ENCODE data around the gene CPAMD8. TPM values are rescaled to one million over a fixed set of nuclear protein-coding genes. Genes with fewer than 3 reads are reported as not detected.

CPAMD8 gene
- total RNA-seq, 1 experiment from 2014 or later: 0.20 TPM

GRCh38 chr19:17061205-17061604 lies 34.6 kb upstream of the CPAMD8 start (continued):
- TF ChIP-seq JUND (IDR thresholded peaks at IDR 0.05): no peak

DNA sequence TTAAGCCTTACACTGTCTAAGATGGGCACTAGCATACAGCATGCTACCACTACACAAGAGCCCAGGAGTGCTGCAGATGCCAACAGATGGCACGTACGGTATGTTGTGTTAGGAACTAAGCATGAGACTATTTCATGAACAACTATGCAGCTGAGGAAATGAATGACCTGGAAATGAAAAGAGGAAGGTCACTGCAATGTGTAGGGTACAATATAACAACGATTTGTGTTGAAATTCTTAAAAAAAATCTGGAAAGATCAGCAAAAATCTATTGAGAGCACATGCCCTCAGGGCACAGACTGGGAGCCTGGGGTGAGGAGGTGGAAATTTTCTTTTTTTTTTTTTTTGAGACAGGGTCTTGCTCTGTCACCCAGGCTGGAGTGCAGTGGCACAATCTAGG lies 34.2 kb upstream of the CPAMD8 start:
- BruUV-seq (replicated peaks): no TSS peak
- POLR2A ChIA-PET: no interaction called here
- RAD21 ChIA-PET (ENCODE audit: low non-redundant PET in 1 of 2, low total read pairs in 2 of 2, uncharacterized antibody in 2 of 2, unreplicated experiment in 2 of 2): no interaction called here
- H3K9me2 ChIP-seq (ENCODE audit: insufficient read depth): no peaks in the 10 kb centered on the region
- H4K20me1 ChIP-seq (ENCODE audit: insufficient read depth): no peaks in the 10 kb centered on the region
- no peaks in the 10 kb centered on the region for H3K4me1 ChIP-seq (ENCODE audit: control insufficient read depth in 1 of 2, insufficient read depth in 2 of 2, low read length in 2 of 2)
- no peak overlapping the region for H3K4me2 ChIP-seq (ENCODE audit: low read length)
- H3K27me3 ChIP-seq (ENCODE audit: insufficient read depth, low read length): no peaks in the 10 kb centered on the region
- no peak for ATAC-seq
- no peak overlapping the region for H3K27ac ChIP-seq (ENCODE audit: low read depth, low read length)
- no peak overlapping the region for H3K9ac ChIP-seq (ENCODE audit: low read length)
- intact Hi-C loops (cut with micrococcal nuclease): no loop called here
- H3K36me3 ChIP-seq (ENCODE audit: control insufficient read depth in 1 of 2, insufficient read depth in 2 of 2, low read length in 2 of 2): peaks cover 5 to 29% of the 10 kb centered on the region in 2 experiments; a peak in 3 of 4 replicates
- H3K9me3 ChIP-seq (ENCODE audit: control insufficient read depth in 1 of 2, insufficient read depth in 1 of 2, low read depth in 1 of 2, low read length in 2 of 2): no peaks in the 10 kb centered on the region
- DNase-seq (ENCODE audit: low read depth, low spot score): no peak
- peaks cover 41% of the 10 kb centered on the region for H3K79me2 ChIP-seq (ENCODE audit: insufficient read depth, low read length)
- H2AFZ ChIP-seq (ENCODE audit: low read depth, low read length, poor library complexity, severe bottlenecking): no peak overlapping the region
- no peak overlapping the region for H3K4me3 ChIP-seq (replicated peaks in 1 of 2; ENCODE audit: low read depth in 1 of 2, low read length in 2 of 2)
- CTCF ChIA-PET: no interaction called here
- TF ChIP-seq ZNF274 (IDR thresholded peaks at IDR 0.05; ENCODE audit: low read depth, low read length) (no peak), EGR1 (IDR thresholded peaks at IDR 0.05; ENCODE audit: low read depth) (no peak), SRF (IDR thresholded peaks at IDR 0.05; ENCODE audit: low read depth) (no peak), JUND (IDR thresholded peaks at IDR 0.05) (no peak)

DNA sequence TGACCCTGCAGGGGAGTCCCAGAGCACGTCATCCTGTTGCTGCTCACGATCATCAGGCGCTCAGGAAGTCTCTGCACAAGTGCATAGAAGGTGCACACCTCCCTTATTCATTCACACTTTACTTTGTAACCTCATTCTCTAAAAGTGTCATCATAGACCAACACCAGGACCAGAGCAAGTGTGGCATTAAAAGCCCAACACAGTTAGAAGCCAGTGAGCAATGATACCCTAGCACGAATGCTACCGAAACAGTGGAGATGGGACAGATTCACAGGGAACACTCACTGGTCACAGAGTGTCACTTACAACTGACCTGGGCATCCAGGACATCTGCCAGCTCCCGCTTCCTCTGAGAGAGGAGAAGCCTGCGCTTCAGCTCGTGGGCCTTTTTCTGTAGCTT lies 31.6 kb upstream of the CPAMD8 start:
- H4K20me1 ChIP-seq (ENCODE audit: insufficient read depth): no peaks in the 10 kb centered on the region
- no peaks in the 10 kb centered on the region for H3K9me3 ChIP-seq (ENCODE audit: control insufficient read depth in 1 of 2, insufficient read depth in 1 of 2, low read depth in 1 of 2, low read length in 2 of 2)
- H3K9me2 ChIP-seq (ENCODE audit: insufficient read depth): no peaks in the 10 kb centered on the region
- no peaks in the 10 kb centered on the region for H3K4me1 ChIP-seq (ENCODE audit: control insufficient read depth in 1 of 2, insufficient read depth in 2 of 2, low read length in 2 of 2)
- DNase-seq (ENCODE audit: low read depth, low spot score) (no peak), ATAC-seq (no peak)
- ChIA-PET CTCF (no interaction called here), RAD21 (ENCODE audit: low non-redundant PET in 1 of 2, low total read pairs in 2 of 2, uncharacterized antibody in 2 of 2, unreplicated experiment in 2 of 2) (no interaction called here), POLR2A (no interaction called here)
- H2AFZ ChIP-seq (ENCODE audit: low read depth, low read length, poor library complexity, severe bottlenecking): no peak overlapping the region
- H3K9ac ChIP-seq (ENCODE audit: low read length): no peak overlapping the region
- H3K27ac ChIP-seq (ENCODE audit: low read depth, low read length): no peak overlapping the region
- H3K36me3 ChIP-seq (ENCODE audit: control insufficient read depth in 1 of 2, insufficient read depth in 2 of 2, low read length in 2 of 2): peaks cover 8 to 11% of the 10 kb centered on the region in 2 experiments; a peak in 3 of 4 replicates
- intact Hi-C loops (cut with micrococcal nuclease): no loop called here
- no TSS peak for BruUV-seq (replicated peaks)
- H3K4me3 ChIP-seq (replicated peaks in 1 of 2; ENCODE audit: low read depth in 1 of 2, low read length in 2 of 2): no peak overlapping the region
- H3K4me2 ChIP-seq (ENCODE audit: low read length): no peak overlapping the region
- peaks cover 17% of the 10 kb centered on the region for H3K79me2 ChIP-seq (ENCODE audit: insufficient read depth, low read length)
- TF ChIP-seq EGR1 (IDR thresholded peaks at IDR 0.05; ENCODE audit: low read depth) (no peak), CBX3 (IDR thresholded peaks at IDR 0.05; ENCODE audit: low read depth) (no peak), EZH2phosphoT487 (IDR thresholded peaks at IDR 0.05; ENCODE audit: borderline replicate concordance) (no peak), CTCF (IDR thresholded peaks at IDR 0.05 in 2 of 3, conservative IDR thresholded peaks at IDR 0.05 in 1 of 3; ENCODE audit: borderline replicate concordance in 1 of 3, insufficient read depth in 1 of 3, low read depth in 2 of 3, low read length in 2 of 3) (no peak), POLR2AphosphoS5 (IDR thresholded peaks at IDR 0.05; ENCODE audit: low read depth, low read length) (no peak), SRF (IDR thresholded peaks at IDR 0.05; ENCODE audit: low read depth) (no peak), CEBPB (IDR thresholded peaks at IDR 0.05; ENCODE audit: low read depth) (no peak), EZH2 (IDR thresholded peaks at IDR 0.05) (no peak)
- TF ChIP-seq, protein P1, sequence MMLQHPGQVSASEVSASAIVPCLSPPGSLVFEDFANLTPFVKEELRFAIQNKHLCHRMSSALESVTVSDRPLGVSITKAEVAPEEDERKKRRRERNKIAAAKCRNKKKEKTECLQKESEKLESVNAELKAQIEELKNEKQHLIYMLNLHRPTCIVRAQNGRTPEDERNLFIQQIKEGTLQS (IDR thresholded peaks at IDR 0.05): no peak
- TF ChIP-seq, protein P2, sequence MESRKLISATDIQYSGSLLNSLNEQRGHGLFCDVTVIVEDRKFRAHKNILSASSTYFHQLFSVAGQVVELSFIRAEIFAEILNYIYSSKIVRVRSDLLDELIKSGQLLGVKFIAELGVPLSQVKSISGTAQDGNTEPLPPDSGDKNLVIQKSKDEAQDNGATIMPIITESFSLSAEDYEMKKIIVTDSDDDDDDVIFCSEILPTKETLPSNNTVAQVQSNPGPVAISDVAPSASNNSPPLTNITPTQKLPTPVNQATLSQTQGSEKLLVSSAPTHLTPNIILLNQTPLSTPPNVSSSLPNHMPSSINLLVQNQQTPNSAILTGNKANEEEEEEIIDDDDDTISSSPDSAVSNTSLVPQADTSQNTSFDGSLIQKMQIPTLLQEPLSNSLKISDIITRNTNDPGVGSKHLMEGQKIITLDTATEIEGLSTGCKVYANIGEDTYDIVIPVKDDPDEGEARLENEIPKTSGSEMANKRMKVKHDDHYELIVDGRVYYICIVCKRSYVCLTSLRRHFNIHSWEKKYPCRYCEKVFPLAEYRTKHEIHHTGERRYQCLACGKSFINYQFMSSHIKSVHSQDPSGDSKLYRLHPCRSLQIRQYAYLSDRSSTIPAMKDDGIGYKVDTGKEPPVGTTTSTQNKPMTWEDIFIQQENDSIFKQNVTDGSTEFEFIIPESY (IDR thresholded peaks at IDR 0.05; ENCODE audit: extremely low read depth, insufficient replicate concordance, low read length): no peak
- H3K27me3 ChIP-seq (ENCODE audit: insufficient read depth, low read length): no peaks in the 10 kb centered on the region
